ENCODE data around the gene PITPNM1.

The PITPNM1 gene

GRCh38 chr11:67523556-67524479 lies 18.7 kb upstream of the PITPNM1 start:
- no peak overlapping the region for H3K4me3 ChIP-seq (ENCODE audit: low read depth, low read length)
- no peak for DNase-seq (ENCODE audit: low read depth)
- TF ChIP-seq CTCF (IDR thresholded peaks at IDR 0.05; ENCODE audit: control insufficient read depth, extremely low read depth, insufficient read depth): no peak

GRCh38 chr11:67522844-67523555 lies 17.8 kb upstream of the PITPNM1 start, which contains the start of gene CABP2:
Gene CABP2 (minus strand): TSS chr11:67523446. CDS start chr11:67523326, 120 bp downstream.
- no peak for DNase-seq (ENCODE audit: low read depth)
- TF ChIP-seq CTCF (IDR thresholded peaks at IDR 0.05; ENCODE audit: control insufficient read depth, extremely low read depth, insufficient read depth): no peak
- H3K4me3 ChIP-seq (ENCODE audit: low read depth, low read length): no peak within 1 kb of the TSS

GRCh38 chr11:67522338-67522737 lies 17.2 kb upstream of the PITPNM1 start:
- H3K4me3 ChIP-seq (ENCODE audit: low read depth, low read length): no peak overlapping the region
- TF ChIP-seq CTCF (IDR thresholded peaks at IDR 0.05; ENCODE audit: control insufficient read depth, extremely low read depth, insufficient read depth): no peak
- no peak for DNase-seq (ENCODE audit: low read depth)

GRCh38 chr11:67521924-67522323 lies 16.8 kb upstream of the PITPNM1 start:
- H3K4me3 ChIP-seq (ENCODE audit: low read depth, low read length): no peak overlapping the region
- TF ChIP-seq CTCF (IDR thresholded peaks at IDR 0.05; ENCODE audit: control insufficient read depth, extremely low read depth, insufficient read depth): no peak
- DNase-seq (ENCODE audit: low read depth): no peak

GRCh38 chr11:67520856-67521824 lies 16.0 kb upstream of the PITPNM1 start:
- no peak for TF ChIP-seq CTCF (IDR thresholded peaks at IDR 0.05; ENCODE audit: control insufficient read depth, extremely low read depth, insufficient read depth)
- H3K4me3 ChIP-seq (ENCODE audit: low read depth, low read length): no peak overlapping the region
- no peak for DNase-seq (ENCODE audit: low read depth)

- no peak overlapping the region for H3K4me3 ChIP-seq (ENCODE audit: low read depth, low read length)
- no peak for DNase-seq (ENCODE audit: low read depth)
- TF ChIP-seq CTCF (IDR thresholded peaks at IDR 0.05; ENCODE audit: control insufficient read depth, extremely low read depth, insufficient read depth): no peak
These were observed 14.6 kb upstream of the PITPNM1 start for GRCh38 chr11:67519726-67520125.
